ENCODE data around the gene MTHFSD.

MTHFSD gene

DNA sequence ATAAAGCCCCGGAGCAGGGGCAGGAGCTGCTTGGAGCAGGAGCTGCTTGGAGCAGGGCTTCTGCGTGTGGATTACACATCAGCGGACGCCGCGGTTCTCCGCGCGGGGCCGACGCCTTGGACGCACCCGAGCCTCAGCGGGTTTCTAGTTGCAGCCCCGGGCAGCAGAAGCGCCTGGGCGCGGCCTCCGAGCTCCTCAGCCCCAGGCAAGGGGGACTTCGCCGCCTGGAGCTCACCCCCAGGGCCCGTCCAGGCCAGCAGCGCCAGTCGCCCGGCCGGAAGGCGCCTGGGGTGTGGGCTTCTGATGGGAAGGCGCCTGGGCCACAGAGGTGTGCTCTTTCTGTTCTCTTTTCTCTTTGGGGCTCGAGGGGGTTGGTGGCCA, 38.4 kb downstream of the MTHFSD start:
- no peaks in the 10 kb centered on the region for H3K9me3 Mint-ChIP-seq
- H3K27me3 Mint-ChIP-seq, result peaks cover 92% of the 10 kb centered on the region
- CTCF ChIA-PET, result interaction anchor here (1.3 to 2.6 kb wide), 3 partner anchors 175 to 697 kb away, joined by 5 to 15 read pairs (median 12); no protein-coding TSS in a partner anchor
- no peak for DNase-seq
- H3K4me3 Mint-ChIP-seq, result no peak overlapping the region
- H3K27ac Mint-ChIP-seq, result peak overlapping the region; percentile 64
- peaks cover 3% of the 10 kb centered on the region for H3K4me1 Mint-ChIP-seq
- peaks cover 1% of the 10 kb centered on the region for H3K36me3 Mint-ChIP-seq

GRCh38 chr16:86515777-86516622, 39.0 kb downstream of the MTHFSD start:
- no peaks in the 10 kb centered on the region for H3K9me3 Mint-ChIP-seq
- peaks cover 2% of the 10 kb centered on the region for H3K36me3 Mint-ChIP-seq
- H3K4me3 Mint-ChIP-seq, result no peak overlapping the region
- no peak for DNase-seq
- H3K27ac Mint-ChIP-seq, result peak overlapping the region; percentile 64
- peaks cover 4% of the 10 kb centered on the region for H3K4me1 Mint-ChIP-seq
- H3K27me3 Mint-ChIP-seq, result peaks cover 94% of the 10 kb centered on the region
- CTCF ChIA-PET, result interaction anchor here (2.6 kb wide), 1 partner anchor 443 kb away, joined by 12 read pairs; no protein-coding TSS in a partner anchor

- H3K4me3 Mint-ChIP-seq, result no peak overlapping the region
These were observed 39.6 kb downstream of the MTHFSD start for GRCh38 chr16:86515413-86515776.

DNA sequence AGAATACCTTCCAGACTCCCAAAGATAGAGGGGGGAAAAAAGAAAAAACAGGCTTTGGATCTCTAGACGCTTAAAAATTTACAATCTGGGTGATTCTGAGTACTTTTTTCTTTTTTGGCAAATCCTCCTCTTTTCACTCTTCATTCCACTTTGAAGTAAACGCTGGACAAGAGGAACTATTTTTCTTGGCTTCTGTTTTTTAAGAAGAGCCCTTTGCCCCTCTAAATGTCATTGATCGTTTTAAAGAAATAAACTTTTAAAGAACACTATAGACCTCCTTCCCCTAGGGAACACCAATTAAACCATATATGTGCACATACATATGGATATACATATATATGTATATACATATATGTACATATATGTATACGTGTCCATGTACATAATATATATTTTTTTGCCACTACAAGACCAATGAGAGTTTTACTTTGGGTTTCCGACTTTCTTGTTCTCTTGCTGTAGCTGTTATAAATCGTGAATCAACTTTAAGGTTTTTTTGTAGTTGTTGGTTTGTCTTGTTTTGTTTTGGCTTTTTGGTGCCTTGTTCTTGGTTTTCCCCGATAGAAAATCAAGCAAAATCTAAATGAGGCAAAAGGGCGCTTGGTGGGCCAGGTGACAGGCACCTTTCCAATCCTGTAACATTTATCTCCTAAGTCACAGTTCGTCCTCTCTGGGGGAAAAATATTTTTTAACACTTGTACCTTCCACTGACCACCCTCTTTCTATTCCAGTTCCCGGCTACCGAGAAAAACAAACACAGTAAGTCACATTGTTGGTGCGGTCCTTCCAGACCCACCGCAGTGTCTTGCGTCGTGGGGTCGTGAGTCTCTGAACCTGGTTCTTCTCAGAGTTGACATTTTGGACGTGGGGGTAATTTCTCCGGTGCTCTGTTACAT, 40.3 kb downstream of the MTHFSD start:
- DNase-seq, result no peak
- H3K27me3 Mint-ChIP-seq, result peaks cover 98% of the 10 kb centered on the region
- H3K9me3 Mint-ChIP-seq, result no peaks in the 10 kb centered on the region
- no peak overlapping the region for H3K4me3 Mint-ChIP-seq
- H3K4me1 Mint-ChIP-seq, result peaks cover 7% of the 10 kb centered on the region
- peaks cover 2% of the 10 kb centered on the region for H3K36me3 Mint-ChIP-seq
- CTCF ChIA-PET, result no interaction called here
- H3K27ac Mint-ChIP-seq, result peak overlapping the region; percentile 58

More at GRCh38 chr16:86515413-86515776, 39.6 kb downstream of the MTHFSD start:
- peaks cover 7% of the 10 kb centered on the region for H3K4me1 Mint-ChIP-seq
- no peak overlapping the region for H3K27ac Mint-ChIP-seq
- H3K36me3 Mint-ChIP-seq, result peaks cover 2% of the 10 kb centered on the region
- CTCF ChIA-PET, result no interaction called here
- H3K27me3 Mint-ChIP-seq, result peaks cover 97% of the 10 kb centered on the region
- no peak for DNase-seq
- no peaks in the 10 kb centered on the region for H3K9me3 Mint-ChIP-seq

DNA sequence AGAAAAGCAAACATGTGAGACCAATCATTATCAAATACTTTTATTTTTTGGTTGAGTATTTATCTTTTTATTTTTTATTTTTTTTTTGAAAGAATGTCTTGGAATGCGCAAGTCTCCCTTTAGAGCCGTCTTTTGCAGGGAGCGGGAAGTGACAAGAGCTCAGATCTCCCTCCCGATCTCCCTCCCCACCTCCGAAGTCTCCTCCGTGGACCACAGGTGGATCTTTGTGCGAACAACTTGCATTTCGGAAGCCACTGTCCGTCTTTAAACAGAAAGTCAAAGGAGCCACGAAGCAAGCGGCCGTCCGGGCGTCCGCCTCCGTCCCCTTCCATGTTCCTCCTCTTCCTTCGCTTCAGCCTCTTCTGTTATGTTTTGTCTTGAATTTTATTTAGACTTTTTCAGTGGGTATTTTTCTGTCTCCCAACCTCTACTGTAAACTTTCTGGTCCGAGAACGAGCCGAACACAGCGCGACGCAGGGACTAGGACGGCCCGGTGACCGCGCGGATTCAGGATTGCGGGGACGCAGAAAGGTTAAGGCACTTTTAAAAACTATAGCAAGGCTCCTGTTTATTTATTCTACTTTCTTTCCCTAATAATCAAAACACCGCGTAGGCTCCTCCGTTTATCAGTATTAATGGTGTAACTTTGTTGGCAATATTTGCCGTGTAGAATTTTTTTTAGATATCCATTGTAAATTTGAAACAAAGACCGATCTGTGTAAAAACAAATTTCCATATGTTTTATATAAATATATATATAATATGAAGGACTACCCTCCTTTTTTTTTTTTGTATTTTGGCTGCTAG, 41.4 kb downstream of the MTHFSD start:
- CTCF ChIA-PET, result no interaction called here

GRCh38 chr16:86512860-86513470, 42.1 kb downstream of the MTHFSD start:
- peaks cover 3% of the 10 kb centered on the region for H3K36me3 Mint-ChIP-seq
- H3K27ac Mint-ChIP-seq, result no peak overlapping the region
- no peak overlapping the region for H3K4me3 Mint-ChIP-seq
- H3K27me3 Mint-ChIP-seq, result peaks cover 98% of the 10 kb centered on the region
- H3K9me3 Mint-ChIP-seq, result no peaks in the 10 kb centered on the region
- peaks cover 11% of the 10 kb centered on the region for H3K4me1 Mint-ChIP-seq
- CTCF ChIA-PET, result no interaction called here
- no peak for DNase-seq

More for the DNA sequence above, 41.4 kb downstream of the MTHFSD start:
- Mint-ChIP-seq H3K4me3 (no peak overlapping the region), H3K9me3 (no peaks in the 10 kb centered on the region), H3K27ac (peak overlapping the region; percentile 63), H3K36me3 (peaks cover 2% of the 10 kb centered on the region), H3K27me3 (peaks cover 98% of the 10 kb centered on the region), H3K4me1 (peaks cover 10% of the 10 kb centered on the region)
- no peak for DNase-seq

- CTCF ChIA-PET, result interaction anchor here (0.9 kb wide), 1 partner anchor 11 kb away, joined by 3 read pairs; no protein-coding TSS in a partner anchor
- Mint-ChIP-seq H3K27ac (no peak overlapping the region), H3K9me3 (no peaks in the 10 kb centered on the region), H3K27me3 (peaks cover 98% of the 10 kb centered on the region), H3K4me1 (peaks cover 16% of the 10 kb centered on the region), H3K36me3 (peaks cover 6% of the 10 kb centered on the region), H3K4me3 (no peak overlapping the region)
- no peak for DNase-seq
These were observed 42.7 kb downstream of the MTHFSD start for GRCh38 chr16:86512301-86512859.

DNA sequence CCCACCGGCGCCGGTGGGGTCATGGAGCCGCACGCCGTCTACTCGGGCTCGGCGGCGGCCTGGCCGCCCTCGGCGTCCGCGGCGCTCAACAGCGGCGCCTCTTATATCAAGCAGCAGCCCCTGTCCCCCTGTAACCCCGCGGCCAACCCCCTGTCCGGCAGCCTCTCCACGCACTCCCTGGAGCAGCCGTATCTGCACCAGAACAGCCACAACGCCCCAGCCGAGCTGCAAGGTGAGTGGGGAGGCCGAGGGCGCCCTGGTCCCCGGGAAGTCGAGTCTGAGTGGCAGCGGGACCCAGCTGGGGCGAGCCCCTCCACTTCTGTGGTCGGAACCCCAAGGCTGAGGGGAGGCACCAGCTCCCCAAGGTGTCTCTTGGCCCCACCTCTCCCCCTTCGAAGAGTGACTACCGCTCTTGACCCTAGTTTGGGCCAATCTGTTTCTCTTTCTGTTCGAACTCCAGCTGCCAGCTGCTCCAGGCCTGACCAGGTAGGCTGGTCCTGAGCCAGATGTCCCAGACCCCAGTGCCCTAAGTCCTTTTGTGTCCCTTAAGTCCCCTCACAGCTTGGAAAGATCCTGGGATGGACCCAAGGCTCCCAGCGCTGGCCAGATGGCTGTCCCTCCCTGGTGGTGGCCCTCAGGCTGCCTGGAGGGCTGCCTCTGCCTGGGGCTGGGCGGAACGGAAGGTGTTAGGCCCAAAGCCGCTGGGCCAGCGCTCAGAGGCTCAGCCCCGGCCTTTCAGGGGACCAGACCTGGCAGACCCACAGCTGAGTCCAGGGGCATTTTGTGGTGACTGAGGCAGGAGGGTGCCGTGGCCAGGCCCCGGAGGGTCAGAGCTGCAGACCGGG, 43.5 kb downstream of the MTHFSD start:
- no peak overlapping the region for H3K4me3 Mint-ChIP-seq
- peaks cover 16% of the 10 kb centered on the region for H3K4me1 Mint-ChIP-seq
- H3K27ac Mint-ChIP-seq, result no peak overlapping the region
- CTCF ChIA-PET, result interaction anchor here (0.9 kb wide), 1 partner anchor 10 kb away, joined by 3 read pairs; no protein-coding TSS in a partner anchor
- DNase-seq, result no peak
- H3K27me3 Mint-ChIP-seq, result peaks cover 98% of the 10 kb centered on the region
- no peaks in the 10 kb centered on the region for H3K9me3 Mint-ChIP-seq
- H3K36me3 Mint-ChIP-seq, result peaks cover 6% of the 10 kb centered on the region

DNA sequence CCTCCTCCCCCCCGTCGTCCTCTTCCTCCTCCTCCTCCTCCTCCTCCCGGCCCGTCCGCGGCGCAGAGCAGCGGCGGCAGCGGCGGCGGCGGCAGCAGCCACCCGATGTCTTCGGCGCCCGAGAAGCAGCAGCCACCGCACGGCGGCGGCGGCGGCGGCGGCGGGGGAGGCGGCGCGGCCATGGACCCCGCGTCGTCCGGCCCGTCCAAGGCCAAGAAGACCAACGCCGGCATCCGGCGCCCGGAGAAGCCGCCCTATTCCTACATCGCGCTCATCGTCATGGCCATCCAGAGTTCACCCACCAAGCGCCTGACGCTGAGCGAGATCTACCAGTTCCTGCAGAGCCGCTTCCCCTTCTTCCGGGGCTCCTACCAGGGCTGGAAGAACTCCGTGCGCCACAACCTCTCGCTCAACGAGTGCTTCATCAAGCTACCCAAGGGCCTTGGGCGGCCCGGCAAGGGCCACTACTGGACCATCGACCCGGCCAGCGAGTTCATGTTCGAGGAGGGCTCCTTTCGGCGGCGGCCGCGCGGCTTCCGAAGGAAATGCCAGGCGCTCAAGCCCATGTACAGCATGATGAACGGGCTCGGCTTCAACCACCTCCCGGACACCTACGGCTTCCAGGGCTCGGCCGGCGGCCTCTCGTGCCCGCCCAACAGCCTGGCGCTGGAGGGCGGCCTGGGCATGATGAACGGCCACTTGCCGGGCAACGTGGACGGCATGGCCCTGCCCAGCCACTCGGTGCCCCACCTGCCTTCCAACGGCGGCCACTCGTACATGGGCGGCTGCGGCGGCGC, 44.4 kb downstream of the MTHFSD start, which contains the start of gene FOXF1:
Gene FOXF1 (plus strand): TSS at position 63 of the 797 bp plus-strand sequence. CDS start 43 bp downstream, at position 106.
- Mint-ChIP-seq H3K4me1 (peaks cover 18% of the 10 kb centered on the region), H3K27ac (peak within 1 kb of the TSS; percentile 81), H3K4me3 (peak within 1 kb of the TSS; percentile 62), H3K36me3 (peaks cover 8% of the 10 kb centered on the region), H3K9me3 (no peaks in the 10 kb centered on the region), H3K27me3 (peaks cover 98% of the 10 kb centered on the region)
- peak; percentile 33 for DNase-seq
- CTCF ChIA-PET, result no interaction called here

DNA sequence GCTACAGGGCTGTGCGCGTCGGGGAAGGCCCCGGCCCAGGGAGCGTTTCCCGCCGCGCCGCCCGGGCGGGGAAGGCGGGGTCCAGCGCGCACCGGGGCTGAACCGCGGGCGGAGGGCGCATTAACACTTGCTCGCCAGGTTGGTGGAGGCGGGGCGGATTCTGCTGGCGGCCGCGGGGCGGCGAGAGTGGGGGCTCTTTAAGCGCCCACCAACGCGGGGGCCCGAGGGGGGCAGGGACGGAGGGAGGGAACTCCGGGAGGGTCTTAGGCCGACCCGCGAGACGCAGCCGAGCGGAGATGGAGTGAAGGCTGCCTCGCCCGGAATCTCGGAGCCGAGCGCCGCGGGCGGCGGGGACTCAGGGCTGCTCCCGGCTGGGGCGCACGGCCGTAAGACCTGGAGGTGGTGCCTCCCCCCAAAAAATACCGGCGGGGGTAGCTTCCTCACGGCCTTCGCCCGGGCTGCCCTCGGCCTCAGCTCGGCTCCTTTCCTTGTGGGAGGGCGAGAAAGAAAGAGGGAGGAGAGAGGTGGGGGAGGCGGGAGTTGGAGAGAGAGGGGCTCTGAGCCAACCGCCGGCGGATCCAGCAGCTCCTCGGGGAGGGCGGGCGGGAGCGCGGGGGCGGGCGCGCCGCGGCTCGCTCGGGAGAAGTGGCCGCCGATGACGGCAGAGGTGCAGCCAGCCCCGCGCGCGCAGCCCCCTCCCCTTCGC, 45.1 kb downstream of the MTHFSD start:
- Mint-ChIP-seq H3K27ac (no peak overlapping the region), H3K36me3 (peaks cover 8% of the 10 kb centered on the region), H3K4me1 (peaks cover 21% of the 10 kb centered on the region), H3K9me3 (no peaks in the 10 kb centered on the region), H3K4me3 (peak overlapping the region; percentile 55), H3K27me3 (peaks cover 98% of the 10 kb centered on the region)
- no peak for DNase-seq
- CTCF ChIA-PET, result no interaction called here

- Mint-ChIP-seq H3K9me3 (no peaks in the 10 kb centered on the region), H3K4me1 (peaks cover 21% of the 10 kb centered on the region), H3K27ac (peak overlapping the region; percentile 84), H3K4me3 (peak overlapping the region; percentile 55), H3K36me3 (peaks cover 8% of the 10 kb centered on the region), H3K27me3 (peaks cover 98% of the 10 kb centered on the region)
- DNase-seq, result peak; percentile 39
- CTCF ChIA-PET, result no interaction called here
These were observed 45.9 kb downstream of the MTHFSD start for GRCh38 chr16:86508947-86509758.
